ENCODE data around the gene SH3RF1.

The SH3RF1 gene

DNA sequence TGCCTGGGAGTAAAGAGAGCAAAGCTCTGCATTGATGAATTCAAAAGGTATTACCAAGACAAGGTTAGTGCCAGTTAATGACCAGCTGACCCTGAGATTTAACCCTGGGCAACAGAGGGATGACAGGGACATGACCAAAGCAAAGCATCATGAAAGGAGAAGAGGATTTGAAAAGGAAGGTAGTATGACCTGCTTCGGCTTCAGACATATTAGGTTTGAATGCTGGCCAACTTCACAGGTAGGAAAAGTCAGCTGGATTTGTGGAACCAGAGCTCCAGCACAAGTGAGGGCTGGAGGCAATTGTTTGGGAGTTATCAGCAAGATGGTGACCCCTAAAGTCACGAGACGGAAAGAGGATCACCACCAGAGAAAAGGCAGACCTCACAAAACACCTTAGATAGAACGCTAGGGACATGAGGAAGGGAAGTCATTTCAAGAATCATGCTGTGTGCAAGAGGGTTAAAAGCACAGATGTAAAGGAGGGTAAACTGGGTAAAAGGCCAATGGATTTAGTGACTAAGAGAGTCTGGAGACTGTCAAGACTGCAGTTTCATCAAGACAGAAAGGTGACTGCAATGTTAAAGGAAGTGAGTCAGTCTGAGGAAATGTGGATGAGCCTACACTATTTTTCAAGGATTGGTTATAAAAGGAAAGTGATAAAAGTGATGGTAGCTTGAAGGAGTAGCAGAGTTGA, 45.6 kb downstream of the SH3RF1 start:
- ATAC-seq (ENCODE audit: insufficient read depth, low read depth) (no peak), DNase-seq (no peak)
- H3K36me3 ChIP-seq (ENCODE audit: insufficient read depth, low read length), result no peaks in the 10 kb centered on the region
- H3K27ac ChIP-seq (ENCODE audit: low read length), result no peak overlapping the region
- H3K4me3 ChIP-seq (ENCODE audit: low read depth in 1 of 2, low read length in 2 of 2), result no peak overlapping the region
- no peak overlapping the region for H3K4me2 ChIP-seq (ENCODE audit: insufficient read depth, low read length)
- no peaks in the 10 kb centered on the region for H4K20me1 ChIP-seq (ENCODE audit: insufficient read depth, low read length)
- H3K9me3 ChIP-seq (ENCODE audit: insufficient read depth, low read length, severe bottlenecking), result no peaks in the 10 kb centered on the region
- no peaks in the 10 kb centered on the region for H3K79me2 ChIP-seq (ENCODE audit: insufficient read depth, low read length)
- H3K4me1 ChIP-seq (ENCODE audit: insufficient read depth, low read length), result no peaks in the 10 kb centered on the region
- TF ChIP-seq, protein P1, sequence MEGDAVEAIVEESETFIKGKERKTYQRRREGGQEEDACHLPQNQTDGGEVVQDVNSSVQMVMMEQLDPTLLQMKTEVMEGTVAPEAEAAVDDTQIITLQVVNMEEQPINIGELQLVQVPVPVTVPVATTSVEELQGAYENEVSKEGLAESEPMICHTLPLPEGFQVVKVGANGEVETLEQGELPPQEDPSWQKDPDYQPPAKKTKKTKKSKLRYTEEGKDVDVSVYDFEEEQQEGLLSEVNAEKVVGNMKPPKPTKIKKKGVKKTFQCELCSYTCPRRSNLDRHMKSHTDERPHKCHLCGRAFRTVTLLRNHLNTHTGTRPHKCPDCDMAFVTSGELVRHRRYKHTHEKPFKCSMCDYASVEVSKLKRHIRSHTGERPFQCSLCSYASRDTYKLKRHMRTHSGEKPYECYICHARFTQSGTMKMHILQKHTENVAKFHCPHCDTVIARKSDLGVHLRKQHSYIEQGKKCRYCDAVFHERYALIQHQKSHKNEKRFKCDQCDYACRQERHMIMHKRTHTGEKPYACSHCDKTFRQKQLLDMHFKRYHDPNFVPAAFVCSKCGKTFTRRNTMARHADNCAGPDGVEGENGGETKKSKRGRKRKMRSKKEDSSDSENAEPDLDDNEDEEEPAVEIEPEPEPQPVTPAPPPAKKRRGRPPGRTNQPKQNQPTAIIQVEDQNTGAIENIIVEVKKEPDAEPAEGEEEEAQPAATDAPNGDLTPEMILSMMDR (IDR thresholded peaks at IDR 0.05; ENCODE audit: borderline replicate concordance, extremely low read depth, low read length, poor library complexity, severe bottlenecking), result no peak
- no peak for TF ChIP-seq EZH2 (IDR thresholded peaks at IDR 0.05; ENCODE audit: borderline replicate concordance, low read depth, low read length, severe bottlenecking)
- no peak overlapping the region for H3K9ac ChIP-seq (ENCODE audit: low read depth, low read length)
- no peaks in the 10 kb centered on the region for H3K27me3 ChIP-seq (ENCODE audit: insufficient read depth, low read length, poor library complexity)
- H2AFZ ChIP-seq (ENCODE audit: low read depth, low read length), result no peak overlapping the region

DNA sequence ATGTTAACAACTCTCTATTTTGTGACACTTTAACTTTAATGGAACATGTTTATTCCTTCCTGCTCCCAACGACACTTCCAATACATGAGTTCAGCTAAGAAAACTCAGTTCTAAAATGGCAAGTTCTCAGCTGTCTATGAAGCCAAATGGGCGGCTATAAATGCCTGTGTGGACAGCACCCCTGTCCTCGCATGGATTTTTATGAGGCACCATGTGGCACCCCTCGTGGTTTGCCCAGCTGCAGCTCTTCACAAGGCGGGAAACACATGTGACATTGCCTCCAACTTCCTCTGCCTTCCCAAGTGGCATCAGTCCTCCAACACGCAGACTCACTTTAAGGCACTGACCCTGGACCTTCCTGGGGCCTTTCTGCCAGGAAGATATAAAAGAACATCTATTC, 48.0 kb downstream of the SH3RF1 start:
- no peak for ATAC-seq (ENCODE audit: insufficient read depth, low read depth)
- Histone ChIP-seq H3K9me3 (ENCODE audit: insufficient read depth, low read length, severe bottlenecking) (no peaks in the 10 kb centered on the region), H3K79me2 (ENCODE audit: insufficient read depth, low read length) (no peaks in the 10 kb centered on the region), H3K36me3 (ENCODE audit: insufficient read depth, low read length) (no peaks in the 10 kb centered on the region), H3K4me2 (ENCODE audit: insufficient read depth, low read length) (no peak overlapping the region), H3K4me1 (ENCODE audit: insufficient read depth, low read length) (no peaks in the 10 kb centered on the region), H3K27ac (ENCODE audit: low read length) (no peak overlapping the region), H3K4me3 (ENCODE audit: low read depth in 1 of 2, low read length in 2 of 2) (no peak overlapping the region), H3K27me3 (ENCODE audit: insufficient read depth, low read length, poor library complexity) (no peaks in the 10 kb centered on the region), H4K20me1 (ENCODE audit: insufficient read depth, low read length) (no peaks in the 10 kb centered on the region), H2AFZ (ENCODE audit: low read depth, low read length) (no peak overlapping the region), H3K9ac (ENCODE audit: low read depth, low read length) (no peak overlapping the region)
- no peak for DNase-seq
- TF ChIP-seq EZH2 (IDR thresholded peaks at IDR 0.05; ENCODE audit: borderline replicate concordance, low read depth, low read length, severe bottlenecking), result no peak
- TF ChIP-seq, protein P1 (IDR thresholded peaks at IDR 0.05; ENCODE audit: borderline replicate concordance, extremely low read depth, low read length, poor library complexity, severe bottlenecking), result no peak

DNA sequence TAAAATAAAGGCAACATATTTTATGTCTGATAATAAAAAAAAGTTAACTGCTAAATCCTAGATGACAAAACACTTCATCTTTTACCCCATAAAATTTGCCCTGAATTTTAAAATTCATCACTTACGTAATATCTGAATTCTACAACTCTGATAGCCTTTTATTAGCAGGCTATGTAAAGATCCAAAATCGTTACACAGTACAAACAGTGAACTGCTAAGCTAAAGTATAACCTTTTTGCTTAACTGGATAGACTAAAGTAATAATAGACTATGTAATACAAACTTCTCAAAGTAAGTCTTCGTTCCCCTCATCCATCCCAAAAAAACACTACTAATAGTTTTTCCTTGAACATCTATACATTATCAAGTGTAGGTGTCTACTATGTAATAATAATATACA, 49.1 kb downstream of the SH3RF1 start:
- DNase-seq (no peak), ATAC-seq (ENCODE audit: insufficient read depth, low read depth) (no peak)
- H2AFZ ChIP-seq (ENCODE audit: low read depth, low read length), result no peak overlapping the region
- H3K27me3 ChIP-seq (ENCODE audit: insufficient read depth, low read length, poor library complexity), result no peaks in the 10 kb centered on the region
- no peaks in the 10 kb centered on the region for H3K4me1 ChIP-seq (ENCODE audit: insufficient read depth, low read length)
- H3K9me3 ChIP-seq (ENCODE audit: insufficient read depth, low read length, severe bottlenecking), result no peaks in the 10 kb centered on the region
- no peaks in the 10 kb centered on the region for H3K79me2 ChIP-seq (ENCODE audit: insufficient read depth, low read length)
- H3K36me3 ChIP-seq (ENCODE audit: insufficient read depth, low read length), result no peaks in the 10 kb centered on the region
- no peaks in the 10 kb centered on the region for H4K20me1 ChIP-seq (ENCODE audit: insufficient read depth, low read length)
- TF ChIP-seq, protein P1 (IDR thresholded peaks at IDR 0.05; ENCODE audit: borderline replicate concordance, extremely low read depth, low read length, poor library complexity, severe bottlenecking), result no peak
- no peak for TF ChIP-seq EZH2 (IDR thresholded peaks at IDR 0.05; ENCODE audit: borderline replicate concordance, low read depth, low read length, severe bottlenecking)
- no peak overlapping the region for H3K4me3 ChIP-seq (ENCODE audit: low read depth in 1 of 2, low read length in 2 of 2)
- no peak overlapping the region for H3K9ac ChIP-seq (ENCODE audit: low read depth, low read length)
- no peak overlapping the region for H3K27ac ChIP-seq (ENCODE audit: low read length)
- no peak overlapping the region for H3K4me2 ChIP-seq (ENCODE audit: insufficient read depth, low read length)

Measured in DND-41 (cell line).